Upper lobe of left lung (tissue), 6 donors: ENCODE data around the gene GNAI2. TPM values are rescaled to one million over a fixed set of nuclear protein-coding genes. Genes with fewer than 3 reads are reported as not detected.
"Not testable (repeated sequence)": the region's sequence is repeated elsewhere in the genome, so short reads cannot be mapped to it uniquely, and the experiment has no call there.

Source experiments
- ATAC-seq, 2 donors: fragments of 200-7000 bp; cut with Tn5 transposase; one replicate each; pipeline ENCODE4 v1.9.1; 2022; ENCODE audit warnings: mild to moderate bottlenecking in 2 of 2, moderate library complexity in 2 of 2; ENCODE audit not compliant: low FRiP score in 2 of 2
- DNase-seq, 2 donors: peaks; one replicate each; pipeline ENCODE4 v3.0.0-alpha.2; 2019 to 2020
- H3K27ac ChIP-seq, 4 donors: fragments of 200-600 bp; sonication (generic); one replicate each; pipeline ENCODE4 v1.5.1; 2016 to 2019
- H3K27me3 ChIP-seq, 4 donors: fragments of 200-600 bp; sonication (generic); one replicate each; pipeline ENCODE4 v1.5.1; 2017 to 2019
- H3K36me3 ChIP-seq, 4 donors: fragments of 200-600 bp; sonication (generic); one replicate each; pipeline ENCODE4 v1.5.1; 2016 to 2019
- H3K4me1 ChIP-seq, 4 donors: fragments of 200-600 bp; sonication (generic); one replicate each; pipeline ENCODE4 v1.5.1; 2018 to 2019
- H3K4me3 ChIP-seq, 4 donors: fragments of 200-600 bp; sonication (generic); one replicate each; pipeline ENCODE4 v1.5.1; 2017 to 2019; ENCODE audit warnings: mild to moderate bottlenecking in 2 of 4, moderate library complexity in 1 of 4
- H3K9me3 ChIP-seq, 4 donors: fragments of 200-600 bp; sonication (generic); one replicate each; pipeline ENCODE4 v1.5.1; 2018 to 2019
- CTCF ChIP-seq, 6 experiments: fragments of 450-650 bp in 4 of 6; fragments of 200-600 bp in 2 of 6; sonication (generic) in 2 of 6; IDR thresholded peaks; one replicate each; pipeline ENCODE4 v1.5.1; 2016 to 2019; ENCODE audit warnings: antibody characterized with exemption in 6 of 6
- EP300 ChIP-seq, 4 donors: sonication (generic); formaldehyde crosslinking; IDR thresholded peaks; one replicate each; pipeline ENCODE4 v1.5.1; 2017; ENCODE audit warnings: antibody characterized with exemption in 4 of 4, control low read depth in 2 of 4
- POLR2A ChIP-seq, 4 donors: fragments of 450-650 bp; IDR thresholded peaks; one replicate each; pipeline ENCODE4 v1.5.1; 2016 to 2017; ENCODE audit warnings: antibody characterized with exemption in 4 of 4, mild to moderate bottlenecking in 2 of 4
- POLR2AphosphoS5 ChIP-seq, 2 donors: sonication (generic); formaldehyde crosslinking; IDR thresholded peaks; one replicate each; pipeline ENCODE4 v1.5.1; 2017; ENCODE audit warnings: antibody characterized with exemption in 2 of 2
- WGBS, 2 donors: methylation state at CpG; one replicate each; pipeline ENCODE4 v1.1.5; 2017 to 2018; 5-methylcytosine and 5-hydroxymethylcytosine counted together
- total RNA-seq, 6 donors: library from RNA; depleted of rRNA in 4 of 6; stranded (reverse); fragments of >200 nt in 4 of 6; gene quantifications; one replicate each; pipeline versions ENCODE4 v1.1.0 to v1.2.1, GENCODE V29; 2016 to 2021
- donor health status: DM: no; HTN: no; CAD: no; lungs with moderate emphysema.
- donor health status: DM: no; HTN: yes; CAD: no; lungs with severe emphysema.

GNAI2 gene
- total RNA-seq, 6 donors from 2014 or later: 191 to 440 (median 295) TPM

GRCh38 chr3:50208677-50209344 is 27.2 kb upstream of the GNAI2 start:
- Histone ChIP-seq H3K4me1 (peaks cover 14 to 19% (median 17%) of the 10 kb centered on the region in 4 donors), H3K27me3 (peaks cover 0 to 31% (median 13%) of the 10 kb centered on the region in 4 donors), H3K27ac (no peak overlapping the region), H3K4me3 (no peak overlapping the region), H3K36me3 (no peaks in the 10 kb centered on the region), H3K9me3 (no peaks in the 10 kb centered on the region)
- no peak for TF ChIP-seq POLR2AphosphoS5 (IDR thresholded peaks at IDR 0.05)
- no peak for TF ChIP-seq EP300 (IDR thresholded peaks at IDR 0.05)
- no peak for TF ChIP-seq POLR2A (IDR thresholded peaks at IDR 0.05)
- no peak for TF ChIP-seq CTCF (IDR thresholded peaks at IDR 0.05)
- 75 to 80% methylated on average over 8 to 14 of the region's 14 CpGs for WGBS, 2 donors
- DNase-seq: no peak
- ATAC-seq: no peak

GRCh38 chr3:50210176-50210509 is 25.9 kb upstream of the GNAI2 start:
- DNase-seq (no peak), ATAC-seq (no peak)
- TF ChIP-seq CTCF (IDR thresholded peaks at IDR 0.05): no peak
- no peak for TF ChIP-seq EP300 (IDR thresholded peaks at IDR 0.05)
- no peak for TF ChIP-seq POLR2AphosphoS5 (IDR thresholded peaks at IDR 0.05)
- TF ChIP-seq POLR2A (IDR thresholded peaks at IDR 0.05): no peak
- WGBS, 2 donors: 84 to 96% methylated on average over 4 to 5 of the region's 5 CpGs
- Histone ChIP-seq H3K4me3 (no peak overlapping the region), H3K9me3 (no peaks in the 10 kb centered on the region), H3K36me3 (no peaks in the 10 kb centered on the region), H3K27me3 (peaks cover 0 to 17% (median 5%) of the 10 kb centered on the region in 4 donors), H3K27ac (no peak overlapping the region), H3K4me1 (peaks cover 9 to 10% (median 10%) of the 10 kb centered on the region in 4 donors)

- WGBS, 2 donors: 82 to 86% methylated on average over 7 to 13 of the region's 13 CpGs
- TF ChIP-seq POLR2AphosphoS5 (IDR thresholded peaks at IDR 0.05) (no peak), POLR2A (IDR thresholded peaks at IDR 0.05) (no peak)
- H3K4me3 ChIP-seq: no peak overlapping the region
- no peak for DNase-seq
- no peaks in the 10 kb centered on the region for H3K9me3 ChIP-seq
- H3K4me1 ChIP-seq: peaks cover 3 to 5% (median 4%) of the 10 kb centered on the region in 4 donors
- H3K36me3 ChIP-seq: no peaks in the 10 kb centered on the region
- peaks cover 0 to 11% (median 1%) of the 10 kb centered on the region in 4 donors for H3K27me3 ChIP-seq
- no peak for ATAC-seq
- no peak overlapping the region for H3K27ac ChIP-seq
Observed at GRCh38 chr3:50210510-50211367, 25.3 kb upstream of the GNAI2 start.

GRCh38 chr3:50211368-50211717 is 24.7 kb upstream of the GNAI2 start:
- WGBS, 2 donors: 93 to 94% methylated on average over 5 of the region's 5 CpGs
- not testable (repeated sequence) for DNase-seq, ATAC-seq

GRCh38 chr3:50211930-50212329 is 24.1 kb upstream of the GNAI2 start:
- H3K4me1 ChIP-seq: no peaks in the 10 kb centered on the region
- no peak overlapping the region for H3K4me3 ChIP-seq
- 82 to 86% methylated on average over 1 to 2 of the region's 2 CpGs for WGBS, 2 donors
- H3K27ac ChIP-seq: no peak overlapping the region
- H3K9me3 ChIP-seq: no peaks in the 10 kb centered on the region
- no peaks in the 10 kb centered on the region for H3K27me3 ChIP-seq
- TF ChIP-seq POLR2A (IDR thresholded peaks at IDR 0.05) (no peak), CTCF (IDR thresholded peaks at IDR 0.05) (no peak), POLR2AphosphoS5 (IDR thresholded peaks at IDR 0.05) (no peak)
- no peaks in the 10 kb centered on the region for H3K36me3 ChIP-seq
- DNase-seq (no peak), ATAC-seq (no peak)

More at GRCh38 chr3:50211368-50211717, 24.7 kb upstream of the GNAI2 start:
- not testable (repeated sequence) for H3K27me3 ChIP-seq, H3K4me3 ChIP-seq, H3K4me1 ChIP-seq, H3K9me3 ChIP-seq, H3K27ac ChIP-seq, H3K36me3 ChIP-seq
